ENCODE results near the gene MRPL16.
"Not testable (repeated sequence)": the region's sequence is repeated elsewhere in the genome, so short reads cannot be mapped to it uniquely, and the experiment has no call there.

- not testable (repeated sequence) for TF ChIP-seq CTCF (conservative IDR thresholded peaks at IDR 0.05; ENCODE audit: low read depth, low read length); MXI1 (IDR thresholded peaks at IDR 0.05; ENCODE audit: borderline replicate concordance, low read depth, low read length)
Measured at GRCh38 chr11:59848439-59848838, 37.9 kb upstream of the MRPL16 start.

Measured in IMR-90 (cell line).